Raji (cell line): ENCODE data around the gene CIPC.

Source experiments
- POLR2A ChIP-seq: IDR thresholded peaks from 2 replicates; pipeline ENCODE4 v1.6.1; 2011; ENCODE audit warnings: low read depth, low read length, control low read depth; ENCODE audit not compliant: insufficient read depth

CIPC gene

GRCh38 chr14:77144412-77145115, 46.5 kb downstream of the CIPC start:
- TF ChIP-seq POLR2A: no peak

- TF ChIP-seq POLR2A: no peak
Observed at GRCh38 chr14:77145975-77146740, 48.1 kb downstream of the CIPC start.

GRCh38 chr14:77148510-77149231, 50.6 kb downstream of the CIPC start:
- no peak for TF ChIP-seq POLR2A

GRCh38 chr14:77151245-77151644, 53.2 kb downstream of the CIPC start:
- no peak for TF ChIP-seq POLR2A

GRCh38 chr14:77151918-77152588, 54.0 kb downstream of the CIPC start:
- no peak for TF ChIP-seq POLR2A

- TF ChIP-seq POLR2A: no peak
Observed at GRCh38 chr14:77153802-77154201, 55.7 kb downstream of the CIPC start.

- TF ChIP-seq POLR2A: no peak
Observed at GRCh38 chr14:77154421-77154820, 56.4 kb downstream of the CIPC start.

- no peak for TF ChIP-seq POLR2A
Observed at GRCh38 chr14:77155083-77155482, 57.0 kb downstream of the CIPC start.

GRCh38 chr14:77157740-77158139, 59.7 kb downstream of the CIPC start:
- no peak for TF ChIP-seq POLR2A

- no peak for TF ChIP-seq POLR2A
Observed at GRCh38 chr14:77158175-77158881, 60.3 kb downstream of the CIPC start.

- TF ChIP-seq POLR2A: no peak
Observed at GRCh38 chr14:77158882-77159255, 60.8 kb downstream of the CIPC start.

GRCh38 chr14:77161011-77161410, 63.0 kb downstream of the CIPC start:
- TF ChIP-seq POLR2A: no peak
